SK-N-SH (cell line): Measurements from ENCODE around the gene FAM20C. TPM values are rescaled to one million over a fixed set of nuclear protein-coding genes. Genes with fewer than 3 reads are reported as not detected.

ENCODE experiments used
- CTCF ChIA-PET: fragments of 300-600, 350-600 bp; formaldehyde crosslinking; extraction: SDS; loops from one replicate; lab custom pipeline; 2021; lab: Yijun Ruan, JAX
- POLR2A ChIA-PET: fragments of 350-600 bp; sonication (Branson Sonifier 250); formaldehyde crosslinking; extraction: SDS; loops from one replicate; lab custom pipeline; 2020; ENCODE audit warnings: antibody characterized with exemption, inconsistent platforms; lab: Yijun Ruan, JAX
- DNase-seq: peaks from one replicate; pipeline ENCODE4 v3.0.0; 2012
- H2AFZ ChIP-seq: fragments of 200-600 bp; sonication (generic); 2 replicates; pipeline ENCODE4 v1.8.1; 2016; ENCODE audit warnings: antibody characterized with exemption, mild to moderate bottlenecking, low read depth
- H3F3A ChIP-seq: fragments of 200-600 bp; sonication (generic); replicated peaks from 2 replicates; pipeline ENCODE3; 2016; ENCODE audit warnings: antibody characterized with exemption, mild to moderate bottlenecking; ENCODE audit not compliant: insufficient read depth
- H3K27ac ChIP-seq, 2 experiments: fragments of 200-500 bp in 1 of 2; fragments of 200-600 bp in 1 of 2; sonication (Bioruptor generic) in 1 of 2; sonication (generic), shearing (Covaris generic) in 1 of 2; 2 replicates each; pipeline versions ENCODE4 v1.5.1 to v1.6.1; 2014 to 2016; ENCODE audit warnings: low read depth in 2 of 2, inconsistent platforms in 1 of 2, low read length in 1 of 2, mild to moderate bottlenecking in 1 of 2, mixed read lengths in 1 of 2
- H3K27me3 ChIP-seq: fragments of 200-600 bp; sonication (generic), shearing (Covaris generic); 2 replicates; pipeline ENCODE4 v1.6.1; 2016; ENCODE audit warnings: mixed run types; ENCODE audit not compliant: insufficient read depth
- H3K36me3 ChIP-seq, 2 experiments: fragments of 200-500 bp in 1 of 2; fragments of 200-600 bp in 1 of 2; sonication (Bioruptor generic) in 1 of 2; sonication (generic) in 1 of 2; replicated peaks in 1 of 2; 2 replicates each; pipeline versions ENCODE3 to v1.5.1; 2014 to 2016; ENCODE audit warnings: low read length in 1 of 2, mild to moderate bottlenecking in 1 of 2; ENCODE audit not compliant: insufficient read depth in 2 of 2, control insufficient read depth in 1 of 2
- H3K4me1 ChIP-seq, 2 experiments: fragments of 200-500 bp in 1 of 2; fragments of 200-600 bp in 1 of 2; sonication (Bioruptor generic) in 1 of 2; sonication (generic), shearing (Covaris generic) in 1 of 2; 2 replicates each; pipeline versions ENCODE4 v1.5.1 to v1.6.1; 2014 to 2016; ENCODE audit warnings: low read depth in 1 of 2, low read length in 1 of 2, mixed run types in 1 of 2; ENCODE audit not compliant: insufficient read depth in 2 of 2, control insufficient read depth in 1 of 2
- H3K4me2 ChIP-seq: fragments of 200-600 bp; sonication (generic), shearing (Covaris generic); 2 replicates; pipeline ENCODE4 v1.6.1; 2017; ENCODE audit warnings: mixed run types
- H3K4me3 ChIP-seq, 2 experiments: fragments of 200-500 bp in 1 of 2; fragments of 200-600 bp in 1 of 2; sonication (Bioruptor generic) in 1 of 2; sonication (generic), shearing (Covaris generic) in 1 of 2; 2 replicates each; pipeline versions ENCODE4 v1.5.1 to v1.8.1; 2014 to 2016; ENCODE audit warnings: low read depth in 2 of 2, inconsistent platforms in 1 of 2, low read length in 1 of 2, mild to moderate bottlenecking in 1 of 2, mixed read lengths in 1 of 2, moderate library complexity in 1 of 2
- H3K79me2 ChIP-seq: fragments of 200-600 bp; sonication (generic); 2 replicates; pipeline ENCODE4 v1.8.1; 2017; ENCODE audit warnings: mild to moderate bottlenecking; ENCODE audit not compliant: insufficient read depth
- H3K9ac ChIP-seq: fragments of 200-600 bp; sonication (generic); 2 replicates; pipeline ENCODE4 v1.6.1; 2017; ENCODE audit warnings: mixed run types
- H3K9me2 ChIP-seq: fragments of 200-600 bp; sonication (generic); 2 replicates; pipeline ENCODE4 v1.6.1; 2017; ENCODE audit warnings: mixed run types
- H3K9me3 ChIP-seq: fragments of 200-600 bp; sonication (generic); 2 replicates; pipeline ENCODE4 v1.6.1; 2017; ENCODE audit warnings: mixed run types, mild to moderate bottlenecking, moderate library complexity
- H4K20me1 ChIP-seq: fragments of 200-600 bp; sonication (generic); 2 replicates; pipeline ENCODE4 v1.6.1; 2017; ENCODE audit warnings: mild to moderate bottlenecking, mixed run types; ENCODE audit not compliant: insufficient read depth
- ELF1 ChIP-seq: IDR thresholded peaks from 2 replicates; pipeline ENCODE4 v1.4.0; 2012
- EP300 ChIP-seq, 2 experiments: IDR thresholded peaks; 2 replicates each; pipeline versions ENCODE4 v1.4.0 to v1.6.1; 2012; ENCODE audit warnings: borderline replicate concordance in 1 of 2, low read depth in 1 of 2, low read length in 1 of 2
- EZH2phosphoT487 ChIP-seq: fragments of 200-600 bp; sonication (generic); IDR thresholded peaks from 2 replicates; pipeline ENCODE4 v1.6.1; 2017; ENCODE audit warnings: low read depth, mixed run types, mild to moderate bottlenecking, antibody characterized with exemption, moderate library complexity, borderline replicate concordance
- FOXM1 ChIP-seq: IDR thresholded peaks from 2 replicates; pipeline ENCODE4 v1.4.0; 2012; ENCODE audit warnings: low read depth, mild to moderate bottlenecking
- GABPA ChIP-seq: IDR thresholded peaks from 2 replicates; pipeline ENCODE4 v1.4.0; 2012; ENCODE audit warnings: low read depth, mild to moderate bottlenecking
- GATA2 ChIP-seq: sonication (generic); formaldehyde crosslinking; IDR thresholded peaks from 2 replicates; pipeline ENCODE4 v1.5.0; 2020; ENCODE audit warnings: mild to moderate bottlenecking, missing genetic modification reagents
- MXI1 ChIP-seq: IDR thresholded peaks from 2 replicates; pipeline ENCODE4 v1.6.1; 2012; ENCODE audit warnings: mild to moderate bottlenecking, low read depth, low read length, improper control_type of control experiment
- NFIC ChIP-seq: IDR thresholded peaks from 2 replicates; pipeline ENCODE4 v1.4.0; 2012; ENCODE audit warnings: borderline replicate concordance
- NRF1 ChIP-seq: IDR thresholded peaks from 2 replicates; pipeline ENCODE4 v1.6.1; 2012; ENCODE audit warnings: low read depth, mild to moderate bottlenecking, low read length
- POLR2AphosphoS5 ChIP-seq: IDR thresholded peaks from 2 replicates; pipeline ENCODE4 v1.6.1; 2012; ENCODE audit warnings: low read depth, low read length
- RXRA ChIP-seq: IDR thresholded peaks from 2 replicates; pipeline ENCODE4 v1.4.0; 2012; ENCODE audit warnings: low read depth, mild to moderate bottlenecking, borderline replicate concordance
- SIN3A ChIP-seq: IDR thresholded peaks from 2 replicates; pipeline ENCODE4 v1.6.1; 2012; ENCODE audit warnings: low read depth, mild to moderate bottlenecking, low read length, moderate library complexity, borderline replicate concordance
- SMC3 ChIP-seq: IDR thresholded peaks from 2 replicates; pipeline ENCODE4 v1.6.1; 2012; ENCODE audit warnings: low read depth, low read length, improper control_type of control experiment
- TEAD4 ChIP-seq: IDR thresholded peaks from 2 replicates; pipeline ENCODE4 v1.4.0; 2012; ENCODE audit warnings: mild to moderate bottlenecking, borderline replicate concordance; ENCODE audit not compliant: insufficient read depth
- WGBS: methylation state at CpG from one replicate; pipeline ENCODE4 v1.1.6; 2017; ENCODE audit warnings: low lambda C conversion rate; 5-methylcytosine and 5-hydroxymethylcytosine counted together
- polyA plus RNA-seq, 3 experiments: library from polyadenylated mRNA; depleted of rRNA; stranded (reverse); fragments of >200 nt; gene quantifications; 2 replicates each; pipeline ENCODE4 v1.2.3, GENCODE V29; 2012
- TF ChIP-seq, protein P1 (sequence below): IDR thresholded peaks from 2 replicates; pipeline ENCODE4; 2012
- TF ChIP-seq, protein P2 (sequence below): fragments of 200-600 bp; sonication (generic); IDR thresholded peaks from 2 replicates; pipeline ENCODE4 v1.6.1; 2017; ENCODE audit warnings: antibody characterized with exemption, mild to moderate bottlenecking, moderate library complexity

Gene FAM20C
- polyA plus RNA-seq, 1 of the 3 experiments (the other 2 are of a cell fraction), result 12.7 TPM

- no peak overlapping the region for H3K4me2 ChIP-seq
- no peaks in the 10 kb centered on the region for H3K9me2 ChIP-seq
- POLR2A ChIA-PET, result no interaction called here
- WGBS, result 48% methylated on average over 14 of the region's 14 CpGs
- no peaks in the 10 kb centered on the region for H3K4me1 ChIP-seq
- H3K9me3 ChIP-seq, result no peaks in the 10 kb centered on the region
- no peak for TF ChIP-seq TEAD4
- no peak for TF ChIP-seq GABPA
- TF ChIP-seq, protein P1, sequence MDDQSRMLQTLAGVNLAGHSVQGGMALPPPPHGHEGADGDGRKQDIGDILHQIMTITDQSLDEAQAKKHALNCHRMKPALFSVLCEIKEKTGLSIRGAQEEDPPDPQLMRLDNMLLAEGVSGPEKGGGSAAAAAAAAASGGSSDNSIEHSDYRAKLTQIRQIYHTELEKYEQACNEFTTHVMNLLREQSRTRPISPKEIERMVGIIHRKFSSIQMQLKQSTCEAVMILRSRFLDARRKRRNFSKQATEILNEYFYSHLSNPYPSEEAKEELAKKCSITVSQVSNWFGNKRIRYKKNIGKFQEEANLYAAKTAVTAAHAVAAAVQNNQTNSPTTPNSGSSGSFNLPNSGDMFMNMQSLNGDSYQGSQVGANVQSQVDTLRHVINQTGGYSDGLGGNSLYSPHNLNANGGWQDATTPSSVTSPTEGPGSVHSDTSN, result no peak
- TF ChIP-seq GATA2 (CRISPR knock-in tag), result no peak
- TF ChIP-seq POLR2AphosphoS5, result no peak
- TF ChIP-seq EP300 (IDR thresholded peaks at IDR 0.05; ENCODE audit: borderline replicate concordance in 1 of 2, low read depth in 1 of 2, low read length in 1 of 2), result no peak
- no peak for TF ChIP-seq NRF1
- TF ChIP-seq NFIC, result no peak
- TF ChIP-seq EZH2phosphoT487, result no peak
- TF ChIP-seq SIN3A, result no peak
- TF ChIP-seq MXI1, result no peak
- no peak for TF ChIP-seq ELF1
- TF ChIP-seq RXRA, result no peak
- no peak for TF ChIP-seq FOXM1
- no peak for TF ChIP-seq SMC3
- TF ChIP-seq, protein P2, sequence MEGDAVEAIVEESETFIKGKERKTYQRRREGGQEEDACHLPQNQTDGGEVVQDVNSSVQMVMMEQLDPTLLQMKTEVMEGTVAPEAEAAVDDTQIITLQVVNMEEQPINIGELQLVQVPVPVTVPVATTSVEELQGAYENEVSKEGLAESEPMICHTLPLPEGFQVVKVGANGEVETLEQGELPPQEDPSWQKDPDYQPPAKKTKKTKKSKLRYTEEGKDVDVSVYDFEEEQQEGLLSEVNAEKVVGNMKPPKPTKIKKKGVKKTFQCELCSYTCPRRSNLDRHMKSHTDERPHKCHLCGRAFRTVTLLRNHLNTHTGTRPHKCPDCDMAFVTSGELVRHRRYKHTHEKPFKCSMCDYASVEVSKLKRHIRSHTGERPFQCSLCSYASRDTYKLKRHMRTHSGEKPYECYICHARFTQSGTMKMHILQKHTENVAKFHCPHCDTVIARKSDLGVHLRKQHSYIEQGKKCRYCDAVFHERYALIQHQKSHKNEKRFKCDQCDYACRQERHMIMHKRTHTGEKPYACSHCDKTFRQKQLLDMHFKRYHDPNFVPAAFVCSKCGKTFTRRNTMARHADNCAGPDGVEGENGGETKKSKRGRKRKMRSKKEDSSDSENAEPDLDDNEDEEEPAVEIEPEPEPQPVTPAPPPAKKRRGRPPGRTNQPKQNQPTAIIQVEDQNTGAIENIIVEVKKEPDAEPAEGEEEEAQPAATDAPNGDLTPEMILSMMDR, result no peak
- H3K4me3 ChIP-seq, result no peak overlapping the region
- H2AFZ ChIP-seq, result no peak overlapping the region
- no peak overlapping the region for H3K9ac ChIP-seq
- no peaks in the 10 kb centered on the region for H3K79me2 ChIP-seq
- CTCF ChIA-PET, result interaction anchor here (1.5 kb wide), 1 partner anchor 208 kb away, joined by 5 read pairs; no protein-coding TSS in a partner anchor
- no peak overlapping the region for H3K27ac ChIP-seq
- no peaks in the 10 kb centered on the region for H3K36me3 ChIP-seq
- DNase-seq, result no peak
- no peaks in the 10 kb centered on the region for H4K20me1 ChIP-seq
- H3K27me3 ChIP-seq, result peaks cover 25% of the 10 kb centered on the region; the same call in 1 of the 2 replicates
- no peaks in the 10 kb centered on the region for H3F3A ChIP-seq
Measured at GRCh38 chr7:271266-272107, 79.1 kb downstream of the FAM20C start.
